Fibroblast of villous mesenchyme (primary cell): ENCODE data around the gene SPINK7. TPM values are rescaled to one million over a fixed set of nuclear protein-coding genes. Genes with fewer than 3 reads are reported as not detected.
"Not testable (repeated sequence)": the region's sequence is repeated elsewhere in the genome, so short reads cannot be mapped to it uniquely, and the experiment has no call there.

Experiments
- DNase-seq: peaks from one replicate; pipeline ENCODE4 v3.0.0-alpha.2; 2010; ENCODE audit warnings: low read depth
- H3K4me3 ChIP-seq: 2 replicates; pipeline ENCODE4 v1.5.1; 2011; ENCODE audit warnings: low read depth, mild to moderate bottlenecking, low read length
- CTCF ChIP-seq: IDR thresholded peaks from 2 replicates; pipeline ENCODE4 v1.5.1; 2012; ENCODE audit warnings: low read depth, mild to moderate bottlenecking, low read length; ENCODE audit not compliant: insufficient read depth
- total RNA-seq: library from RNA; depleted of rRNA; stranded (reverse); fragments of >200 nt; gene quantifications from 2 replicates; pipeline ENCODE4 v1.2.3, GENCODE V29; 2012

Gene SPINK7
- total RNA-seq = not detected in 2 replicates

DNA sequence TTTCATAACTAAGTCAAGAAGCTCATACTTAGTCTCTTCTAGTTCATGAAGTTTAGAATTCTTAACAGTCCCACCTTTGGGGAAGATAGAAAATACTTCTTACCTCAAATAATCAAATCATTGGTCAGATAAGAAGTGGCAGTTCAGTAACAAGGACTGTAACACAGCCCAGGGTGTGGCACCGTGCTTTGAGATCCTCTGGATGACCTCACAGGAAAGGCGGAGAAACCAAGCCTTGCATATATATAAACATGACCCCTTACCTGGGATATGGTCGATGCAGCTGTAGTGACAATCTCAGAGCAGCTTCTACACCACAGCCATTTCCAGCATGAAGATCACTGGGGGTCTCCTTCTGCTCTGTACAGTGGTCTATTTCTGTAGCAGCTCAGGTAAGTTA is at the start of gene SPINK7:
Gene SPINK7, plus strand, starts transcription at position 271 of the 400 bp plus-strand sequence. Its CDS starts 61 bp downstream, at position 332.
- no peak within 1 kb of the TSS for H3K4me3 ChIP-seq
- no peak for DNase-seq
- TF ChIP-seq CTCF = no peak

DNA sequence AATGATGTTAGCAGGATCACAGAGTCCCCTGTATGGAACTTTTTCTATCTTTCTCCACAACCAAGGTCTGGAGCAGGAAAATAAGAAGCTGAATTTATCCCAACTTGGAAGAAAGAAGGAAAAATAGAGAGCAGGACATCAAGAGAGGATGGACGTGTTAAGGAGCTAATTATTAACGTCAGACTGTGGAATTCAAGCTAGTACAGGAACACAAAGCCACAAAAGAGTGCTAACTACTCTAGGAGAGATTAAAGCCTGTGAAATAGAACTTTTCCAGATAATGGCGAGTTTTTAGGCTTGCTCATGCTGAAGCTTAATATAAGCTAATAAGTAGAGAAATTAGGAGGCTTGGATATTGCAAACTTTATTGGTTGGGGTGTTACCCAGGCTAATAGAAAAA is 44.3 kb upstream of the SPINK7 start:
- DNase-seq = no peak
- TF ChIP-seq CTCF = no peak
- H3K4me3 ChIP-seq = no peak overlapping the region

DNA sequence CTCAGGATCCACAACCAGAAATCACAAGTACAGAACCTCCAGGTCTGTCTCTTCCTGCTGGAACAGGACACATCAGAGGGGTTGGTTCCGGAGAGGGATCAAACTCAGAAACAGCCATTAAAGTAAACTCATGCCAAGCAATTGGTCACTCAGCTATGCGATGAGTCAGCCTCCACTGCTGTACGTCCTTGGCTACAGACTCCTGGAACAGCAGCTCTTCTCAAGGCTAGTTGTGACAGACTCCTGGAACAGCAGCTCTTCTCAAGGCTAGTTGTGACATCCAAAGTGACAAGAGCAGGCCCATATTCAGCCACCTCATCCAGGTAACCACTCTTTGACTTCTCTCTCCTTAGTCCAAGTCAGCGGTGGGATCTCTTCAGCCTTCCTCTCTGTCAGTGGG is 43.7 kb upstream of the SPINK7 start, which contains the start of gene SPINK13:
Gene SPINK13, plus strand, starts transcription at position 229 of the 400 bp plus-strand sequence. CDS start 1,279 bp downstream, outside the sequence.
- peak; percentile 34 for DNase-seq
- TF ChIP-seq CTCF = no peak
- H3K4me3 ChIP-seq = no peak within 1 kb of the TSS

DNA sequence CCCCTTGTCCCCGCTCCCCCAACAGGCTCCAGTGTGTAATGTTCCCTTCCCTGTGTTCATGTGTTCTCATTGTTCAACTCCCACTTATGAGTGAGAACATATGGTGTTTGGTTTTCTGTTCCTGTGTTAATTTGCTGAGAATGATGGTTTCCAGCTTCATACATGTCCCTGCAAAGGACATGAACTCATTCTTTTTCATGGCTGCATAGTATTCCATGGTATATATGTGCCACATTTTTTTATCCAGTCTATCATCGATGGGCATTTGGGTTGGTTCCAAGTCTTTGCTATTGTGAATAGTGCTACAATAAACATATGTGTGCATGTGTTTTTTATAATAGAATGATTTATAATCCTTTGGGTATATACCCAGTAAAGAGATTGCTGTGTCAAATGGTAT is 37.1 kb upstream of the SPINK7 start:
- not testable (repeated sequence) for H3K4me3 ChIP-seq, DNase-seq

DNA sequence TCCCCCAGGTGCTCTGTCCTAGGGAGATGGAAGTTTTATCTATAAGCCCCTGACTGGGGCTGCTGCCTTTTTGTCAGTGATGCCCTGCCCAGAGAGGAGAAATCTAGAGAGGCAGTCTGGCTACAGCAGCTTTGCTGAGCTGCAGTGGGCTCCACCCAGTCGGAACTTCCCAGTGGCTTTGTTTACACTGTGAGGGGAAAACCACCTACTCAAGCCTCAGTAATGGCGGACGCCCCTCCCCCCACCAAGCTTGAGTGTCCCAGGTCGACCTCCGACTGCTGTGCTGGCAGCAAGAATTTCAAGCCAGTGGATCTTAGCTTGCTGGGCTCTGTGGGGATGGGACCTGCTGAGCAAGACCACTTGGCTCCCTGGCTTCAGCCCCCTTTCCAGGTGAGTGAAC is 31.3 kb upstream of the SPINK7 start:
- not testable (repeated sequence) for DNase-seq, H3K4me3 ChIP-seq

- not testable (repeated sequence) for DNase-seq
Observed at GRCh38 chr5:148281336-148281735, 30.9 kb upstream of the SPINK7 start.

DNA sequence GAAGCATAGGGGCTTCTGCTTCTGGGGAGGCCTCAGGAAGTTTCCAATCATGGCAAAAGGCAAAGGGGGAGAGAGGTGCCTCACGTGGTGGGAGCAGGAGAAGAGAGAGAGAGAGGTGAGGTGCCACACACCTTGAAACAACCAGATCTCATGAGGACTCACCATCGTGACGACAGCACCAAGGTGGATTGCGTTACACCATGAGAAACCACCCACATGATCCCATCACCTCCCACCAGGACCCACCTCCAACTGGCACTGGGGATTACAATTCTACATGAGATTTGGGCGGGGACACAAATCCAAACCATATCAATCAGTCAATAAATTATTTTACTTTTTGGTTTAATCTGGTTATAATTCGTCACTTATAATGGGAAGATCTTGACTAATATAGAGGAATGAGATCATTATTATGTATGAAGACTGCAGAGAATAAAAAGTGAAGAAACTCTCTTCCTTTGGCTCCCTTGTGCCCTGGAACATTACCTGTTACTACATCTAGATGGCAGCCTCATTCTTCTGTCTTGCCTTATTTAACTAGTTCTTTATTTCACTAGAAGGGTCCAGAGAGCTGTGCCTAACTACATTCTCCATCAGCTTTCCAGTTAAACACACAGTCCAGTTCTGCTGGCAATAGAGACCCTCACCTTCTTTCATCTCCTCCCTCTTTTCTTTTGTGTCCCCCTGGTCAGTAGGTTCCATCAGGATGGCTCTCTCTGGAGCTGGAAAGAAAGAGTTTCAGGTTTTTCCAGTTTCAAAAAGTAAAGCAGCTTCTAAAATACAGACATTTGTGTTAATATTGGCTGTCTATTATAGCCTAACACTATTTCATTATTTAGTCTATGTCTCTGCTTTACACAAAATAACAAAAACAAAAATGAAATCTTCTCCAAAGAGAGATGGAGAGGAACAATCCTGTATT is 21.7 kb upstream of the SPINK7 start:
- peak; percentile 32 for DNase-seq
- H3K4me3 ChIP-seq = no peak overlapping the region
- TF ChIP-seq CTCF = peak; percentile 61

More at GRCh38 chr5:148281336-148281735, 30.9 kb upstream of the SPINK7 start:
- H3K4me3 ChIP-seq = not testable (repeated sequence)

DNA sequence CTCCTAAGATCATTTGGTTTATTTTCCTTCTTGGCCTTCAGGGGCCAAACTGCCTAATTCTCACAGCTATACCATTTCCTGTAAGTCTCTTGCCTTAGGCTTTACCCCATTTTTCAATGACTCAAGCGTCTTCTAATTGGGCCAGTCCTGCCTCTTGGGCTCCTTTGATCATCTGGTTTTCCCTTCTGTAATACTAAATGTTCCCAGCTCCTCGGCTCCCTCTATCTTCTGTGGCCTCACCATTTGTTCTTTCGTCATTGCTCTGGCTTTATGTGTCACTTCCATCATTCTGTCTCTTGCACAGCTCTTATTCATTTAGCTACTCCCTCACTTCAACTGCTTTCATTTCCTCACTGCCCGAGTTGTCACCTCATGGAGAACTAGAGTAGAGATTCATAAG is 14.5 kb upstream of the SPINK7 start:
- no peak for TF ChIP-seq CTCF
- no peak for DNase-seq

More for the DNA sequence above, 14.5 kb upstream of the SPINK7 start:
- no peak overlapping the region for H3K4me3 ChIP-seq
